ENCODE measurements around the gene PITPNC1. TPM values are rescaled to one million over a fixed set of nuclear protein-coding genes. Genes with fewer than 3 reads are reported as not detected.

Gene PITPNC1
- total RNA-seq, 1 donor from 2014 or later: 12.4 TPM

- H3K9me3 Mint-ChIP-seq (ENCODE audit: unreplicated experiment): no peaks in the 10 kb centered on the region
Observed at GRCh38 chr17:67712375-67712774, 335.3 kb downstream of the PITPNC1 start.

GRCh38 chr17:67713169-67713568 lies 336.1 kb downstream of the PITPNC1 start:
- TF ChIP-seq, protein P1, sequence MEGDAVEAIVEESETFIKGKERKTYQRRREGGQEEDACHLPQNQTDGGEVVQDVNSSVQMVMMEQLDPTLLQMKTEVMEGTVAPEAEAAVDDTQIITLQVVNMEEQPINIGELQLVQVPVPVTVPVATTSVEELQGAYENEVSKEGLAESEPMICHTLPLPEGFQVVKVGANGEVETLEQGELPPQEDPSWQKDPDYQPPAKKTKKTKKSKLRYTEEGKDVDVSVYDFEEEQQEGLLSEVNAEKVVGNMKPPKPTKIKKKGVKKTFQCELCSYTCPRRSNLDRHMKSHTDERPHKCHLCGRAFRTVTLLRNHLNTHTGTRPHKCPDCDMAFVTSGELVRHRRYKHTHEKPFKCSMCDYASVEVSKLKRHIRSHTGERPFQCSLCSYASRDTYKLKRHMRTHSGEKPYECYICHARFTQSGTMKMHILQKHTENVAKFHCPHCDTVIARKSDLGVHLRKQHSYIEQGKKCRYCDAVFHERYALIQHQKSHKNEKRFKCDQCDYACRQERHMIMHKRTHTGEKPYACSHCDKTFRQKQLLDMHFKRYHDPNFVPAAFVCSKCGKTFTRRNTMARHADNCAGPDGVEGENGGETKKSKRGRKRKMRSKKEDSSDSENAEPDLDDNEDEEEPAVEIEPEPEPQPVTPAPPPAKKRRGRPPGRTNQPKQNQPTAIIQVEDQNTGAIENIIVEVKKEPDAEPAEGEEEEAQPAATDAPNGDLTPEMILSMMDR (IDR thresholded peaks at IDR 0.05; ENCODE audit: insufficient read depth, low read depth, low read length): no peak
- no peak for TF ChIP-seq EZH2 (IDR thresholded peaks at IDR 0.05; ENCODE audit: insufficient read depth, low read length)
- H3K27ac ChIP-seq (ENCODE audit: low read depth, low read length): no peak overlapping the region
- H3K36me3 ChIP-seq (ENCODE audit: insufficient read depth, low read length): no peaks in the 10 kb centered on the region
- peaks cover 2% of the 10 kb centered on the region for H3K4me1 Mint-ChIP-seq (ENCODE audit: low read depth, unreplicated experiment)
- FAIRE-seq (no peak), DNase-seq (ENCODE audit: low read depth) (no peak)
- H3K4me1 ChIP-seq (ENCODE audit: insufficient read depth, low read length): peaks cover 5% of the 10 kb centered on the region
- H3K9me3 Mint-ChIP-seq (ENCODE audit: unreplicated experiment): no peaks in the 10 kb centered on the region
- H3K27me3 ChIP-seq (ENCODE audit: insufficient read depth, low read length): no peaks in the 10 kb centered on the region
- peaks cover 4% of the 10 kb centered on the region for H3K79me2 ChIP-seq (ENCODE audit: insufficient read depth, low read length)
- no peaks in the 10 kb centered on the region for H4K20me1 ChIP-seq (ENCODE audit: insufficient read depth, low read length)
- H3K27me3 Mint-ChIP-seq (ENCODE audit: low read depth, unreplicated experiment): no peaks in the 10 kb centered on the region
- H3K9me3 ChIP-seq (ENCODE audit: insufficient read depth, low read depth, low read length): no peaks in the 10 kb centered on the region
- H3K4me3 ChIP-seq (ENCODE audit: insufficient read depth, low read depth, low read length): no peak overlapping the region
- H3K27ac Mint-ChIP-seq (ENCODE audit: unreplicated experiment): no peak overlapping the region
- no peak overlapping the region for H3K9ac ChIP-seq (ENCODE audit: low read length)
- H3K4me3 Mint-ChIP-seq (ENCODE audit: unreplicated experiment): no peak overlapping the region
- H3K36me3 Mint-ChIP-seq (ENCODE audit: low read depth, unreplicated experiment): no peaks in the 10 kb centered on the region
- no peak overlapping the region for H2AFZ ChIP-seq (ENCODE audit: low read depth, low read length)
- H3K4me2 ChIP-seq (ENCODE audit: low read length): no peak overlapping the region

More at GRCh38 chr17:67712375-67712774, 335.3 kb downstream of the PITPNC1 start:
- Histone ChIP-seq H3K27me3 (ENCODE audit: insufficient read depth, low read length) (no peaks in the 10 kb centered on the region), H4K20me1 (ENCODE audit: insufficient read depth, low read length) (no peaks in the 10 kb centered on the region), H3K9ac (ENCODE audit: low read length) (no peak overlapping the region), H3K4me3 (ENCODE audit: insufficient read depth, low read depth, low read length) (no peak overlapping the region), H2AFZ (ENCODE audit: low read depth, low read length) (no peak overlapping the region), H3K79me2 (ENCODE audit: insufficient read depth, low read length) (no peaks in the 10 kb centered on the region), H3K36me3 (ENCODE audit: insufficient read depth, low read length) (no peaks in the 10 kb centered on the region), H3K4me2 (ENCODE audit: low read length) (no peak overlapping the region), H3K9me3 (ENCODE audit: insufficient read depth, low read depth, low read length) (no peaks in the 10 kb centered on the region), H3K4me1 (ENCODE audit: insufficient read depth, low read length) (peaks cover 5% of the 10 kb centered on the region), H3K27ac (ENCODE audit: low read depth, low read length) (no peak overlapping the region)
- DNase-seq (ENCODE audit: low read depth) (no peak), FAIRE-seq (no peak)
- Mint-ChIP-seq H3K36me3 (ENCODE audit: low read depth, unreplicated experiment) (no peaks in the 10 kb centered on the region), H3K4me3 (ENCODE audit: unreplicated experiment) (peak overlapping the region; percentile 35), H3K27me3 (ENCODE audit: low read depth, unreplicated experiment) (no peaks in the 10 kb centered on the region), H3K27ac (ENCODE audit: unreplicated experiment) (no peak overlapping the region), H3K4me1 (ENCODE audit: low read depth, unreplicated experiment) (peaks cover 2% of the 10 kb centered on the region)
- TF ChIP-seq, protein P1 (IDR thresholded peaks at IDR 0.05; ENCODE audit: insufficient read depth, low read depth, low read length): no peak
- no peak for TF ChIP-seq EZH2 (IDR thresholded peaks at IDR 0.05; ENCODE audit: insufficient read depth, low read length)

- H3K27me3 Mint-ChIP-seq (ENCODE audit: low read depth, unreplicated experiment): no peaks in the 10 kb centered on the region
- peaks cover 10% of the 10 kb centered on the region for H3K36me3 ChIP-seq (ENCODE audit: insufficient read depth, low read length)
- H3K4me1 Mint-ChIP-seq (ENCODE audit: low read depth, unreplicated experiment): peaks cover 2% of the 10 kb centered on the region
- H3K4me3 Mint-ChIP-seq (ENCODE audit: unreplicated experiment): no peak overlapping the region
- no peak overlapping the region for H3K27ac Mint-ChIP-seq (ENCODE audit: unreplicated experiment)
- H3K79me2 ChIP-seq (ENCODE audit: insufficient read depth, low read length): peaks cover 31% of the 10 kb centered on the region
- no peaks in the 10 kb centered on the region for H3K27me3 ChIP-seq (ENCODE audit: insufficient read depth, low read length)
- H3K9ac ChIP-seq (ENCODE audit: low read length): no peak overlapping the region
- no peak for FAIRE-seq
- peaks cover 17% of the 10 kb centered on the region for H3K4me1 ChIP-seq (ENCODE audit: insufficient read depth, low read length)
- no peak overlapping the region for H3K27ac ChIP-seq (ENCODE audit: low read depth, low read length)
- H3K9me3 Mint-ChIP-seq (ENCODE audit: unreplicated experiment): no peaks in the 10 kb centered on the region
- no peak for DNase-seq (ENCODE audit: low read depth)
- peak overlapping the region; percentile 93 for H3K4me2 ChIP-seq (ENCODE audit: low read length)
- H4K20me1 ChIP-seq (ENCODE audit: insufficient read depth, low read length): peaks cover 4% of the 10 kb centered on the region
- H3K9me3 ChIP-seq (ENCODE audit: insufficient read depth, low read depth, low read length): no peaks in the 10 kb centered on the region
- TF ChIP-seq, protein P1 (IDR thresholded peaks at IDR 0.05; ENCODE audit: insufficient read depth, low read depth, low read length): no peak
- TF ChIP-seq EZH2 (IDR thresholded peaks at IDR 0.05; ENCODE audit: insufficient read depth, low read length): no peak
- H3K36me3 Mint-ChIP-seq (ENCODE audit: low read depth, unreplicated experiment): no peaks in the 10 kb centered on the region
- no peak overlapping the region for H2AFZ ChIP-seq (ENCODE audit: low read depth, low read length)
- H3K4me3 ChIP-seq (ENCODE audit: insufficient read depth, low read depth, low read length): no peak overlapping the region
Observed at GRCh38 chr17:67716405-67716798, 339.3 kb downstream of the PITPNC1 start.
